ENCODE results near the gene SUCLG2. TPM values are rescaled to one million over a fixed set of nuclear protein-coding genes. Genes with fewer than 3 reads are reported as not detected.

Gene SUCLG2
- total and polyA plus RNA-seq, 10 of the 15 experiments (the other 5 are each of a cell fraction or from before 2014, with no cell fraction given), result 17.8 to 50.9 (median 37.2) TPM

- DNase-seq (ENCODE audit: low read depth, low spot score), result no peak
- Histone ChIP-seq H3K79me2 (ENCODE audit: control insufficient read depth, insufficient read depth, low read length) (no peaks in the 10 kb centered on the region; the same call in 1 of the 2 replicates), H3K4me2 (ENCODE audit: control insufficient read depth, insufficient read depth) (no peak overlapping the region), H3K36me3 (ENCODE audit: control insufficient read depth in 2 of 2, insufficient read depth in 2 of 2, low read length in 1 of 2) (no peaks in the 10 kb centered on the region; a peak in 2 of 4 replicates), H2AFZ (ENCODE audit: control insufficient read depth, low read depth, low read length) (no peak overlapping the region), H3K4me3 (no peak overlapping the region), H3K9me3 (replicated peaks; ENCODE audit: control insufficient read depth, insufficient read depth, low read length) (no peaks in the 10 kb centered on the region; the same call in 2 of the 3 replicates), H3K4me1 (ENCODE audit: control insufficient read depth, insufficient read depth, low read length) (no peaks in the 10 kb centered on the region), H3K9ac (ENCODE audit: control insufficient read depth, insufficient read depth, low read length) (no peak overlapping the region), H4K20me1 (ENCODE audit: control insufficient read depth, insufficient read depth) (no peaks in the 10 kb centered on the region), H3K27ac (ENCODE audit: control insufficient read depth, insufficient read depth) (no peak overlapping the region), H3K27me3 (replicated peaks in 1 of 2; ENCODE audit: control insufficient read depth in 2 of 2, insufficient read depth in 2 of 2, low read length in 1 of 2) (no peaks in the 10 kb centered on the region)
- no TSS peak for BruUV-seq (replicated peaks)
- SMC1A ChIA-PET (ENCODE audit: uncharacterized antibody, unreplicated experiment), result interaction anchor here (1.0 kb wide), 1 partner anchor 94 kb away, joined by 4 read pairs; no protein-coding TSS in a partner anchor
- intact Hi-C loops (cut with micrococcal nuclease; ENCODE audit: unreplicated experiment), result no loop called here
- no peak for ATAC-seq
- in situ Hi-C loops (cut with MboI), result no loop called here
- POLR2A ChIA-PET, result interaction anchor here (0.6 kb wide), 1 partner anchor 181 kb away, joined by 5 read pairs; no protein-coding TSS in a partner anchor
- CTCF ChIA-PET, result interaction anchor here (0.9 to 1.6 kb wide), 2 partner anchors 11 to 30 kb away, joined by 3 to 5 read pairs; no protein-coding TSS in a partner anchor
- WGBS (ENCODE audit: insufficient coverage, insufficient replicate concordance, low lambda C conversion rate, missing lambda C conversion rate), result 95% methylated on average over 3 of the region's 3 CpGs
- no peak for FAIRE-seq
- RAD21 ChIA-PET (ENCODE audit: unreplicated experiment), result no interaction called here
- TF ChIP-seq BACH1 (IDR thresholded peaks at IDR 0.05; ENCODE audit: borderline replicate concordance) (no peak), ZNF622 (IDR thresholded peaks at IDR 0.05) (no peak), SMAD1 (IDR thresholded peaks at IDR 0.05; ENCODE audit: low read depth, partially characterized antibody) (no peak), NKRF (conservative IDR thresholded peaks at IDR 0.05) (no peak), CBFB (IDR thresholded peaks at IDR 0.05; ENCODE audit: low read depth) (no peak), E2F4 (IDR thresholded peaks at IDR 0.05; ENCODE audit: low read depth, low read length) (no peak), CEBPZ (IDR thresholded peaks at IDR 0.05; ENCODE audit: low read depth, low read length) (no peak), RUNX3 (IDR thresholded peaks at IDR 0.05; ENCODE audit: low read length) (no peak), ZNF592 (IDR thresholded peaks at IDR 0.05) (no peak), MYC (IDR thresholded peaks at IDR 0.05; ENCODE audit: insufficient read depth, insufficient read length, insufficient replicate concordance, low read length, severe bottlenecking) (no peak), BCL3 (IDR thresholded peaks at IDR 0.05; ENCODE audit: borderline replicate concordance, insufficient read depth, low read depth, low read length, poor library complexity, severe bottlenecking) (no peak)
Observed at GRCh38 chr3:67564008-67564407, 90.4 kb downstream of the SUCLG2 start.
